ENCODE data around the gene RAP1GAP2.

The RAP1GAP2 gene

GRCh38 chr17:2924211-2924610, 128.0 kb downstream of the RAP1GAP2 start:
- no peak for DNase-seq

- no peak for DNase-seq
Observed at GRCh38 chr17:2925011-2925410, 128.8 kb downstream of the RAP1GAP2 start.

GRCh38 chr17:2926019-2926650, 129.9 kb downstream of the RAP1GAP2 start:
- no peak for DNase-seq

GRCh38 chr17:2928294-2928890, 132.2 kb downstream of the RAP1GAP2 start:
- DNase-seq, result no peak

GRCh38 chr17:2929881-2930533, 133.8 kb downstream of the RAP1GAP2 start:
- no peak for DNase-seq

- no peak for DNase-seq
Observed at GRCh38 chr17:2931876-2932275, 135.6 kb downstream of the RAP1GAP2 start.

- DNase-seq, result no peak
Observed at GRCh38 chr17:2932946-2933345, 136.7 kb downstream of the RAP1GAP2 start.

- no peak for DNase-seq
Observed at GRCh38 chr17:2933606-2934005, 137.4 kb downstream of the RAP1GAP2 start.

GRCh38 chr17:2935632-2936031, 139.4 kb downstream of the RAP1GAP2 start:
- no peak for DNase-seq

- no peak for DNase-seq
Observed at GRCh38 chr17:2936351-2936750, 140.1 kb downstream of the RAP1GAP2 start.

- DNase-seq, result no peak
Observed at GRCh38 chr17:2936771-2937321, 140.6 kb downstream of the RAP1GAP2 start.

- DNase-seq, result no peak
Observed at GRCh38 chr17:2937331-2938003, 141.2 kb downstream of the RAP1GAP2 start.

- no peak for DNase-seq
Observed at GRCh38 chr17:2939714-2940351, 143.6 kb downstream of the RAP1GAP2 start.

- no peak for DNase-seq
Observed at GRCh38 chr17:2940352-2940751, 144.1 kb downstream of the RAP1GAP2 start.

GRCh38 chr17:2943981-2944380, 147.7 kb downstream of the RAP1GAP2 start:
- DNase-seq, result no peak

GRCh38 chr17:2945299-2945698, 149.1 kb downstream of the RAP1GAP2 start:
- no peak for DNase-seq

GRCh38 chr17:2946144-2946543, 149.9 kb downstream of the RAP1GAP2 start:
- no peak for DNase-seq

GRCh38 chr17:2947588-2947950, 151.3 kb downstream of the RAP1GAP2 start:
- no peak for DNase-seq

GRCh38 chr17:2947996-2948550, 151.8 kb downstream of the RAP1GAP2 start:
- no peak for DNase-seq

GRCh38 chr17:2948721-2949468, 152.7 kb downstream of the RAP1GAP2 start:
- DNase-seq, result no peak

- DNase-seq, result no peak
Observed at GRCh38 chr17:2949469-2950044, 153.3 kb downstream of the RAP1GAP2 start.

GRCh38 chr17:2950846-2951245, 154.6 kb downstream of the RAP1GAP2 start:
- no peak for DNase-seq
